Stimulated activated naive B cell treated with anti-CD40 and anti-IgM and Interleukin-4, amounts not matched to agents 10 μg/mL and 1 μg/mL and 100 μg/mL, for 72 hours (primary cell): Measurements from ENCODE around the gene MTMR2.
A peak's percentile ranks its signal among the peaks of the same experiment; 100 is the strongest.
"Not testable (repeated sequence)": the region's sequence is repeated elsewhere in the genome, so short reads cannot be mapped to it uniquely, and the experiment has no call there.

ENCODE experiments used
- ATAC-seq, 2 donors: fragments of 150-1000 bp; cut with Tn5 transposase; replicated peaks; 2 replicates each; pipeline ENCODE4 v1.10.0; 2021; ENCODE audit warnings: moderate library complexity in 1 of 2
- DNase-seq: peaks from one replicate; pipeline ENCODE4 v3.0.0; 2021
- H3K27ac Mint-ChIP-seq: one replicate; pipeline ENCODE4 v1.8.0; 2022; ENCODE audit warnings: mild to moderate bottlenecking, mixed read lengths
- H3K27me3 Mint-ChIP-seq, 2 donors: one replicate each; pipeline ENCODE4 v1.8.0; 2022; ENCODE audit warnings: mixed read lengths in 2 of 2
- H3K36me3 Mint-ChIP-seq, 2 donors: one replicate each; pipeline ENCODE4 v1.8.0; 2022; ENCODE audit warnings: mixed read lengths in 2 of 2, mild to moderate bottlenecking in 1 of 2
- H3K4me1 Mint-ChIP-seq, 2 donors: one replicate each; pipeline ENCODE4 v1.8.0; 2022; ENCODE audit warnings: mixed read lengths in 2 of 2, mild to moderate bottlenecking in 1 of 2
- H3K4me3 Mint-ChIP-seq, 2 donors: one replicate each; pipeline ENCODE4 v1.8.0; 2022; ENCODE audit warnings: mild to moderate bottlenecking in 2 of 2, mixed read lengths in 2 of 2, moderate library complexity in 1 of 2
- H3K9me3 Mint-ChIP-seq, 2 donors: one replicate each; pipeline ENCODE4 v1.8.0; 2022; ENCODE audit warnings: mixed read lengths in 2 of 2, mild to moderate bottlenecking in 1 of 2

MTMR2 gene

GRCh38 chr11:95888439-95888838 lies 35.5 kb downstream of the MTMR2 start:
- H3K36me3 Mint-ChIP-seq = peaks cover 4 to 16% of the 10 kb centered on the region in 2 donors
- ATAC-seq (no peak), DNase-seq (no peak)
- no peak overlapping the region for H3K4me3 Mint-ChIP-seq
- no peaks in the 10 kb centered on the region for H3K27me3 Mint-ChIP-seq
- peaks cover 0 to 3% of the 10 kb centered on the region in 2 donors for H3K4me1 Mint-ChIP-seq
- H3K27ac Mint-ChIP-seq = no peak overlapping the region
- H3K9me3 Mint-ChIP-seq = no peaks in the 10 kb centered on the region

- Mint-ChIP-seq H3K4me3 (no peak overlapping the region), H3K27me3 (no peaks in the 10 kb centered on the region), H3K9me3 (no peaks in the 10 kb centered on the region), H3K27ac (no peak overlapping the region), H3K36me3 (peaks cover 4 to 16% of the 10 kb centered on the region in 2 donors), H3K4me1 (peaks cover 0 to 3% of the 10 kb centered on the region in 2 donors)
- no peak for ATAC-seq
- DNase-seq = no peak
Measured at GRCh38 chr11:95886462-95886861, 37.4 kb downstream of the MTMR2 start.

GRCh38 chr11:95884802-95885201 lies 39.1 kb downstream of the MTMR2 start:
- Mint-ChIP-seq H3K9me3 (no peaks in the 10 kb centered on the region), H3K27me3 (no peaks in the 10 kb centered on the region), H3K36me3 (peaks cover 4 to 16% of the 10 kb centered on the region in 2 donors), H3K4me3 (no peak overlapping the region), H3K4me1 (peaks cover 0 to 3% of the 10 kb centered on the region in 2 donors), H3K27ac (no peak overlapping the region)
- ATAC-seq = no peak
- no peak for DNase-seq

GRCh38 chr11:95884376-95884775 lies 39.5 kb downstream of the MTMR2 start:
- peaks cover 0 to 3% of the 10 kb centered on the region in 2 donors for H3K4me1 Mint-ChIP-seq
- H3K4me3 Mint-ChIP-seq = no peak overlapping the region
- H3K36me3 Mint-ChIP-seq = peaks cover 5 to 19% of the 10 kb centered on the region in 2 donors
- H3K27me3 Mint-ChIP-seq = no peaks in the 10 kb centered on the region
- H3K9me3 Mint-ChIP-seq = no peaks in the 10 kb centered on the region
- no peak overlapping the region for H3K27ac Mint-ChIP-seq
- no peak for DNase-seq
- ATAC-seq = no peak

- Mint-ChIP-seq H3K4me3 (no peak overlapping the region), H3K9me3 (no peaks in the 10 kb centered on the region)
- no peak for ATAC-seq
Measured at GRCh38 chr11:95883381-95883780, 40.5 kb downstream of the MTMR2 start.

GRCh38 chr11:95877291-95877690 lies 46.6 kb downstream of the MTMR2 start:
- H3K27me3 Mint-ChIP-seq = no peaks in the 10 kb centered on the region
- H3K4me3 Mint-ChIP-seq = no peak overlapping the region
- H3K4me1 Mint-ChIP-seq = peaks cover 0 to 2% of the 10 kb centered on the region in 2 donors
- ATAC-seq (no peak), DNase-seq (no peak)
- peaks cover 0 to 4% of the 10 kb centered on the region in 2 donors for H3K9me3 Mint-ChIP-seq
- peaks cover 18 to 23% of the 10 kb centered on the region in 2 donors for H3K36me3 Mint-ChIP-seq
- no peak overlapping the region for H3K27ac Mint-ChIP-seq

More at GRCh38 chr11:95883381-95883780, 40.5 kb downstream of the MTMR2 start:
- Mint-ChIP-seq H3K27me3 (no peaks in the 10 kb centered on the region), H3K4me1 (no peaks in the 10 kb centered on the region), H3K36me3 (peaks cover 6 to 16% of the 10 kb centered on the region in 2 donors), H3K27ac (no peak overlapping the region)
- DNase-seq = no peak

GRCh38 chr11:95870877-95871276 lies 53.0 kb downstream of the MTMR2 start:
- not testable (repeated sequence) for H3K27ac Mint-ChIP-seq, H3K4me1 Mint-ChIP-seq, H3K27me3 Mint-ChIP-seq, H3K9me3 Mint-ChIP-seq, H3K4me3 Mint-ChIP-seq, DNase-seq, ATAC-seq
- peaks cover 9 to 10% of the 10 kb centered on the region in 2 donors for H3K36me3 Mint-ChIP-seq

- ATAC-seq = no peak
- no peak for DNase-seq
- Mint-ChIP-seq H3K4me1 (peaks cover 0 to 7% of the 10 kb centered on the region in 2 donors), H3K4me3 (no peak overlapping the region), H3K36me3 (peaks cover 7 to 15% of the 10 kb centered on the region in 2 donors), H3K27me3 (no peaks in the 10 kb centered on the region), H3K9me3 (no peaks in the 10 kb centered on the region), H3K27ac (no peak overlapping the region)
Measured at GRCh38 chr11:95867105-95867504, 56.8 kb downstream of the MTMR2 start.

GRCh38 chr11:95863486-95864140 lies 60.3 kb downstream of the MTMR2 start:
- no peaks in the 10 kb centered on the region for H3K9me3 Mint-ChIP-seq
- H3K36me3 Mint-ChIP-seq = peaks cover 14 to 24% of the 10 kb centered on the region in 2 donors
- H3K4me3 Mint-ChIP-seq = no peak overlapping the region

GRCh38 chr11:95860024-95860423 lies 63.9 kb downstream of the MTMR2 start:
- H3K36me3 Mint-ChIP-seq = peaks cover 16 to 28% of the 10 kb centered on the region in 2 donors
- not testable (repeated sequence) for H3K9me3 Mint-ChIP-seq, H3K4me1 Mint-ChIP-seq, DNase-seq, H3K27ac Mint-ChIP-seq, H3K27me3 Mint-ChIP-seq, ATAC-seq, H3K4me3 Mint-ChIP-seq

More at GRCh38 chr11:95863486-95864140, 60.3 kb downstream of the MTMR2 start:
- Mint-ChIP-seq H3K4me1 (peaks cover 0 to 7% of the 10 kb centered on the region in 2 donors), H3K27me3 (no peaks in the 10 kb centered on the region), H3K27ac (no peak overlapping the region)
- DNase-seq = no peak
- ATAC-seq = no peak

- not testable (repeated sequence) for H3K4me3 Mint-ChIP-seq, ATAC-seq, H3K27ac Mint-ChIP-seq, H3K9me3 Mint-ChIP-seq, DNase-seq, H3K27me3 Mint-ChIP-seq
- Mint-ChIP-seq H3K36me3 (peaks cover 14 to 15% of the 10 kb centered on the region in 2 donors), H3K4me1 (peaks cover 3 to 18% of the 10 kb centered on the region in 2 donors)
Measured at GRCh38 chr11:95854362-95854761, 69.5 kb downstream of the MTMR2 start.

GRCh38 chr11:95853862-95854261 lies 70.0 kb downstream of the MTMR2 start:
- H3K36me3 Mint-ChIP-seq = peaks cover 14 to 15% of the 10 kb centered on the region in 2 donors
- no peak overlapping the region for H3K27ac Mint-ChIP-seq
- no peak overlapping the region for H3K4me3 Mint-ChIP-seq
- no peaks in the 10 kb centered on the region for H3K9me3 Mint-ChIP-seq
- no peak for DNase-seq
- H3K27me3 Mint-ChIP-seq = no peaks in the 10 kb centered on the region
- H3K4me1 Mint-ChIP-seq = peaks cover 3 to 18% of the 10 kb centered on the region in 2 donors
- no peak for ATAC-seq

GRCh38 chr11:95853138-95853537 lies 70.8 kb downstream of the MTMR2 start:
- Mint-ChIP-seq H3K4me1 (peaks cover 3 to 18% of the 10 kb centered on the region in 2 donors), H3K4me3 (no peak overlapping the region), H3K36me3 (peaks cover 14 to 17% of the 10 kb centered on the region in 2 donors), H3K27me3 (no peaks in the 10 kb centered on the region), H3K9me3 (no peaks in the 10 kb centered on the region), H3K27ac (no peak overlapping the region)
- DNase-seq = no peak
- ATAC-seq = no peak

GRCh38 chr11:95850137-95850536 lies 73.8 kb downstream of the MTMR2 start:
- H3K27me3 Mint-ChIP-seq = no peaks in the 10 kb centered on the region
- ATAC-seq (no peak), DNase-seq (no peak)
- H3K27ac Mint-ChIP-seq = no peak overlapping the region
- H3K36me3 Mint-ChIP-seq = peaks cover 14 to 17% of the 10 kb centered on the region in 2 donors
- peaks cover 3 to 18% of the 10 kb centered on the region in 2 donors for H3K4me1 Mint-ChIP-seq
- H3K4me3 Mint-ChIP-seq = no peak overlapping the region
- H3K9me3 Mint-ChIP-seq = no peaks in the 10 kb centered on the region

- Mint-ChIP-seq H3K27me3 (no peaks in the 10 kb centered on the region), H3K9me3 (no peaks in the 10 kb centered on the region), H3K4me1 (peaks cover 3 to 11% of the 10 kb centered on the region in 2 donors), H3K36me3 (peaks cover 10 to 12% of the 10 kb centered on the region in 2 donors), H3K4me3 (no peak overlapping the region), H3K27ac (no peak overlapping the region)
- DNase-seq (no peak), ATAC-seq (peak; percentile 65)
Measured at GRCh38 chr11:95849087-95849825, 74.7 kb downstream of the MTMR2 start.
